Measurements from ENCODE around the gene CLRN1. TPM values are rescaled to one million over a fixed set of nuclear protein-coding genes. Genes with fewer than 3 reads are reported as not detected.

The CLRN1 gene
- total RNA-seq, 1 donor from 2014 or later, result not detected

DNA sequence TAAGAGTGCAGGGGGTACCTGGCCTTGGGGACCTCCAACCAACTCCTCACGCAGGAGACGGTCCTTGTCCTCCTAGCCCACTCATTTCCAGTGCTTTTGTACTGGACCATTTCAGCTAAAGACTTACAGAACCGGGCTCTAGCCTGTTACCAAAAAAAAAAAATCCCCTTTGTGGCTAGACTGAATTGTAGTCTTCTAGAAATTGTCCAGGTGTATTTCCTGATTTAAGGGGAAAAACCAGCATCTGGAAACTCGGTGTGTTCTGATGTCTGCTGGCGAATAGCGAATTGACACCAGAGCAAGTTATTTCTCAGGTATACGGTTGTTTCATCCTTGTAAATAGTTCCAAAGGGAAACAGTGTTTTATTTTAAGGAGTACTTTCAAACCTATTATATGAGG is 46.2 kb downstream of the CLRN1 start:
- peaks cover 15% of the 10 kb centered on the region for H3K27me3 Mint-ChIP-seq
- DNase-seq (ENCODE audit: extremely low spot score, unreplicated experiment), result no peak
- no peak for TF ChIP-seq CTCF (conservative IDR thresholded peaks at IDR 0.05)
- no peaks in the 10 kb centered on the region for H3K9me3 Mint-ChIP-seq
- no peaks in the 10 kb centered on the region for H3K36me3 Mint-ChIP-seq
- H3K27ac Mint-ChIP-seq, result no peak overlapping the region
- H3K4me3 Mint-ChIP-seq, result no peak overlapping the region
- H3K4me1 Mint-ChIP-seq (ENCODE audit: unreplicated experiment), result no peaks in the 10 kb centered on the region

DNA sequence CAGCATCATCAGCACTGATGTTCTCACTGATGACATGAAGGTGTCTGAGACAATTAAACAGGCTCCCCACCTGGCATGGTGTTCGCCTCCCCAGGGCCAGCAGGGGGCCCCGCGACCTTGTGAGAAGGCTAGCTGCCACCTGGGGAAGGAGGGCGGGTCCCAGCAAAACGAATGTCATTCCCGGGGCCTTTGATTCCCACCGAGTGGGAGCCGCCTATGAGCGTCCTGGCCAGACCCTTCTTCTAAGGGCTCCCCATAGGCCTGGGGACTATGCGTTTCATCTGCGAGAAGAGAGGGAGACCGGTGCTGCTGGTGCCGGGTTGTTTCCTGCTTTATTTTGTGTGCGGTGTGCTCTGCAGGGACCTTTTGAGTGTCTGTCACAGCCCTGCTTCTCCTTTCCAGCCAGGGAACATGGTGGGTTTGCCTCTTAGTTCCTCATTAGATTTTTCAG is 46.8 kb downstream of the CLRN1 start:
- peak overlapping the region; percentile 63 for H3K4me3 Mint-ChIP-seq
- TF ChIP-seq CTCF (conservative IDR thresholded peaks at IDR 0.05), result peak; percentile 76

GRCh38 chr3:150922611-150923010 is 49.9 kb downstream of the CLRN1 start:
- no peak overlapping the region for H3K27ac Mint-ChIP-seq
- H3K27me3 Mint-ChIP-seq, result peaks cover 13% of the 10 kb centered on the region
- H3K9me3 Mint-ChIP-seq, result no peaks in the 10 kb centered on the region
- no peaks in the 10 kb centered on the region for H3K36me3 Mint-ChIP-seq
- no peak for DNase-seq (ENCODE audit: extremely low spot score, unreplicated experiment)
- no peak for TF ChIP-seq CTCF (conservative IDR thresholded peaks at IDR 0.05)
- H3K4me3 Mint-ChIP-seq, result no peak overlapping the region
- H3K4me1 Mint-ChIP-seq (ENCODE audit: unreplicated experiment), result no peaks in the 10 kb centered on the region

More for the DNA sequence above, 46.8 kb downstream of the CLRN1 start:
- Mint-ChIP-seq H3K4me1 (ENCODE audit: unreplicated experiment) (no peaks in the 10 kb centered on the region), H3K27me3 (peaks cover 15% of the 10 kb centered on the region), H3K36me3 (no peaks in the 10 kb centered on the region), H3K27ac (no peak overlapping the region), H3K9me3 (no peaks in the 10 kb centered on the region)
- no peak for DNase-seq (ENCODE audit: extremely low spot score, unreplicated experiment)

DNA sequence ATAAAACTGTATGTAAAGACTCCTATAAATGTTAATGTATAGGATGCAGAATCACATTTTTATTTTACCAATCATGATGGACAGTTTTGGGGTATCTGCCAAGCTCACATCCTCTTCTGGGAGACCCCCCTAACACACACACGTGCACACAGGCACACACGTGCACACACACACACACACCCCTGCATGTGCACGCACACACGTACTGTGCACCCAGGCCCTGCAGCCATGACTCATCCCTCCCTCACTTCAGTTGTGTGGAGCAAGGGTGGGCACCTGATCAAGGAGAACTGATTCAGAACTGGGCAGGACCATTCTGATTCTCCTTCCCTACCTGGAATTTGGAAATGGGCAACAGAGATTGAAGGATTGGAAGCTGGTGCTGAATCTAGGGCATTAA is 51.3 kb downstream of the CLRN1 start:
- H3K4me1 Mint-ChIP-seq (ENCODE audit: unreplicated experiment), result no peaks in the 10 kb centered on the region
- no peak for TF ChIP-seq CTCF (conservative IDR thresholded peaks at IDR 0.05)
- no peak for DNase-seq (ENCODE audit: extremely low spot score, unreplicated experiment)

DNA sequence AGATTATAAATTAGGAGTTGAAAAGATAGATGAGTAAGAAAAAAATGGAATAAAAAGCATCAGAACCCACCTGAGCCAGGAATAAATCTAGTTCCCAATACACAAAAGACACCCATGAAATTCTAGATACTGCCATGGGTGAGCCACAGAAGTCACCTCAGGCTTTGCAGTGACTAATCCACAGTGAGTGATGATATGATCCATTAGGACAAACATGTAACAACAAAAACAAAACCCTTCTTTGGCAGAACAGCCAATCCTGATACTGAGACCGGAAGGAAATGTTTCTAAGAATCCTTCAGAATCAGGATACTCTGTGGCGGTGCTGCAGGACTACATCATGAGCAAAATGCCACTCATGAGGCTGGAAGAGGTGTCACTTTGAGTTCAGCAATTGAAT is 52.3 kb downstream of the CLRN1 start:
- Mint-ChIP-seq H3K9me3 (no peaks in the 10 kb centered on the region), H3K4me1 (ENCODE audit: unreplicated experiment) (no peaks in the 10 kb centered on the region), H3K27me3 (peaks cover 7% of the 10 kb centered on the region), H3K27ac (no peak overlapping the region), H3K4me3 (no peak overlapping the region), H3K36me3 (no peaks in the 10 kb centered on the region)
- DNase-seq (ENCODE audit: extremely low spot score, unreplicated experiment), result no peak
- TF ChIP-seq CTCF (conservative IDR thresholded peaks at IDR 0.05), result no peak

More for the DNA sequence above, 51.3 kb downstream of the CLRN1 start:
- Mint-ChIP-seq H3K4me3 (no peak overlapping the region), H3K27me3 (peaks cover 12% of the 10 kb centered on the region), H3K36me3 (no peaks in the 10 kb centered on the region), H3K9me3 (no peaks in the 10 kb centered on the region), H3K27ac (no peak overlapping the region)

GRCh38 chr3:150917951-150918350 is 54.6 kb downstream of the CLRN1 start:
- H3K36me3 Mint-ChIP-seq, result no peaks in the 10 kb centered on the region
- H3K4me1 Mint-ChIP-seq (ENCODE audit: unreplicated experiment), result no peaks in the 10 kb centered on the region
- H3K9me3 Mint-ChIP-seq, result no peaks in the 10 kb centered on the region
- no peak for TF ChIP-seq CTCF (conservative IDR thresholded peaks at IDR 0.05)
- H3K27me3 Mint-ChIP-seq, result no peaks in the 10 kb centered on the region
- H3K27ac Mint-ChIP-seq, result no peak overlapping the region
- no peak overlapping the region for H3K4me3 Mint-ChIP-seq
- no peak for DNase-seq (ENCODE audit: extremely low spot score, unreplicated experiment)
